IMR-90 (cell line): Measurements from ENCODE around the gene COL5A3. TPM values are rescaled to one million over a fixed set of nuclear protein-coding genes. Genes with fewer than 3 reads are reported as not detected.

Experiments used
- ATAC-seq: fragments of 200-7000 bp; cut with Tn5 transposase; 2 replicates; pipeline ENCODE4 v1.9.1; 2020; ENCODE audit warnings: low read depth, mild to moderate bottlenecking, moderate library complexity
- BruUV-seq: library from RNA; stranded (reverse); fragments of 400-500 nt; replicated peaks from 2 replicates; lab custom pipeline; 2021; lab: Mats Ljungman, UMichigan
- CTCF ChIA-PET: fragments of 300-600 bp; formaldehyde crosslinking; extraction: SDS; loops from one replicate; lab custom pipeline; 2021; ENCODE audit warnings: antibody characterized with exemption; lab: Yijun Ruan, JAX
- POLR2A ChIA-PET: fragments of 300-600 bp; sonication (Branson Sonifier 250); formaldehyde crosslinking; loops from one replicate; lab custom pipeline; 2022; ENCODE audit warnings: antibody characterized with exemption; ENCODE audit not compliant: unreplicated experiment; lab: Charles Lee
- DNase-seq: peaks from one replicate; pipeline ENCODE4 v3.0.0; 2013
- H2AFZ ChIP-seq: replicated peaks from 2 replicates; pipeline ENCODE3; 2013; ENCODE audit warnings: low read length, mild to moderate bottlenecking; ENCODE audit not compliant: poor library complexity
- H2AK5ac ChIP-seq: 2 replicates; pipeline ENCODE4 v1.6.1; 2013; ENCODE audit warnings: low read depth, low read length, inconsistent platforms
- H2AK9ac ChIP-seq: replicated peaks from 2 replicates; pipeline ENCODE3; 2013; ENCODE audit warnings: mild to moderate bottlenecking, low read depth, low read length, moderate library complexity; ENCODE audit not compliant: poor library complexity
- H2BK120ac ChIP-seq: 2 replicates; pipeline ENCODE4 v1.6.1; 2013; ENCODE audit warnings: low read depth, low read length, inconsistent platforms
- H2BK15ac ChIP-seq: 3 replicates; pipeline ENCODE4 v1.6.1; 2013; ENCODE audit warnings: low read depth, low read length, inconsistent platforms
- H2BK20ac ChIP-seq: 2 replicates; pipeline ENCODE4 v1.6.1; 2013; ENCODE audit warnings: low read depth, mild to moderate bottlenecking, inconsistent platforms, low read length, moderate library complexity
- H2BK5ac ChIP-seq: 2 replicates; pipeline ENCODE4 v1.6.1; 2013; ENCODE audit warnings: mild to moderate bottlenecking, low read depth, low read length, inconsistent platforms; ENCODE audit not compliant: poor library complexity, severe bottlenecking
- H3K14ac ChIP-seq: replicated peaks from 2 replicates; pipeline ENCODE4 v1.6.1; 2013; ENCODE audit warnings: low read depth, low read length, inconsistent platforms
- H3K18ac ChIP-seq: 2 replicates; pipeline ENCODE4 v1.6.1; 2013; ENCODE audit warnings: low read depth, low read length, control low read depth
- H3K23ac ChIP-seq: 2 replicates; pipeline ENCODE4 v1.6.1; 2013; ENCODE audit warnings: low read depth, low read length, inconsistent platforms
- H3K27ac ChIP-seq: 2 replicates; pipeline ENCODE4 v1.5.1; 2013; ENCODE audit warnings: mild to moderate bottlenecking, control low read depth, low read length; ENCODE audit not compliant: insufficient read depth
- H3K27me3 ChIP-seq: 2 replicates; pipeline ENCODE4 v1.6.1; 2013; ENCODE audit warnings: low read length; ENCODE audit not compliant: control insufficient read depth, insufficient read depth
- H3K36me3 ChIP-seq: 2 replicates; pipeline ENCODE4 v1.6.1; 2013; ENCODE audit warnings: low read length, mixed read lengths; ENCODE audit not compliant: control insufficient read depth, insufficient read depth
- H3K4ac ChIP-seq: 2 replicates; pipeline ENCODE4 v1.6.1; 2013; ENCODE audit warnings: low read depth, low read length, inconsistent platforms
- H3K4me1 ChIP-seq: 2 replicates; pipeline ENCODE4 v1.6.1; 2013; ENCODE audit warnings: low read length, mixed read lengths; ENCODE audit not compliant: control insufficient read depth, insufficient read depth
- H3K4me2 ChIP-seq: 2 replicates; pipeline ENCODE4 v1.6.1; 2013; ENCODE audit warnings: low read depth, mild to moderate bottlenecking, control low read depth, low read length, moderate library complexity
- H3K4me3 ChIP-seq: 2 replicates; pipeline ENCODE4 v1.5.1; 2013; ENCODE audit warnings: low read depth, mild to moderate bottlenecking, control low read depth, low read length, moderate library complexity; ENCODE audit not compliant: insufficient read depth
- H3K56ac ChIP-seq: 2 replicates; pipeline ENCODE4 v1.6.1; 2013; ENCODE audit warnings: low read length, inconsistent platforms; ENCODE audit not compliant: insufficient read depth; ENCODE audit errors: extremely low read depth
- H3K79me1 ChIP-seq, 2 experiments: 2 replicates each; pipeline ENCODE4 v1.6.1; 2013; ENCODE audit warnings: low read length in 2 of 2, inconsistent platforms in 1 of 2, low read depth in 1 of 2
- H3K9ac ChIP-seq: 2 replicates; pipeline ENCODE4 v1.6.1; 2013; ENCODE audit warnings: low read depth, low read length, control low read depth
- H3K9me1 ChIP-seq: 2 replicates; pipeline ENCODE4 v1.6.1; 2013; ENCODE audit warnings: low read length, inconsistent platforms; ENCODE audit not compliant: insufficient read depth
- H3K9me3 ChIP-seq: 2 replicates; pipeline ENCODE4 v1.6.1; 2013; ENCODE audit warnings: low read length; ENCODE audit not compliant: control insufficient read depth, insufficient read depth
- H4K20me1 ChIP-seq: 2 replicates; pipeline ENCODE4 v1.6.1; 2013; ENCODE audit warnings: low read length, inconsistent platforms; ENCODE audit not compliant: insufficient read depth
- H4K5ac ChIP-seq: 2 replicates; pipeline ENCODE4 v1.6.1; 2013; ENCODE audit warnings: mild to moderate bottlenecking, low read depth, low read length, control low read depth
- H4K8ac ChIP-seq, 2 experiments: 2 replicates each; pipeline ENCODE4 v1.6.1; 2013; ENCODE audit warnings: low read depth in 2 of 2, low read length in 2 of 2, control low read depth in 1 of 2, inconsistent platforms in 1 of 2
- H4K91ac ChIP-seq: 2 replicates; pipeline ENCODE4 v1.6.1; 2013; ENCODE audit warnings: low read depth, low read length, inconsistent platforms; ENCODE audit not compliant: insufficient read depth
- BHLHE40 ChIP-seq: fragments of 150-350 bp; IDR thresholded peaks from 2 replicates; pipeline ENCODE4 v1.6.1; 2016; ENCODE audit warnings: mild to moderate bottlenecking, low read depth, low read length
- CHD1 ChIP-seq: IDR thresholded peaks from 2 replicates; pipeline ENCODE4 v1.6.1; 2012; ENCODE audit warnings: low read depth, low read length, improper control_type of control experiment
- FOS ChIP-seq: fragments of 150-350 bp; IDR thresholded peaks from 2 replicates; pipeline ENCODE4 v1.6.1; 2016; ENCODE audit warnings: low read depth, low read length
- MAFK ChIP-seq: IDR thresholded peaks from 2 replicates; pipeline ENCODE4 v1.6.1; 2012; ENCODE audit warnings: low read depth, low read length, improper control_type of control experiment
- MAZ ChIP-seq: IDR thresholded peaks from 2 replicates; pipeline ENCODE4 v1.6.1; 2012; ENCODE audit warnings: low read depth, mild to moderate bottlenecking, low read length, improper control_type of control experiment, moderate library complexity, borderline replicate concordance
- MXI1 ChIP-seq: IDR thresholded peaks from 2 replicates; pipeline ENCODE4 v1.6.1; 2012; ENCODE audit warnings: low read depth, mild to moderate bottlenecking, low read length, moderate library complexity, borderline replicate concordance
- NFE2L2 ChIP-seq: fragments of 150-350 bp; IDR thresholded peaks from 2 replicates; pipeline ENCODE4 v1.6.1; 2016; ENCODE audit warnings: low read depth, mild to moderate bottlenecking, low read length
- POLR2A ChIP-seq: IDR thresholded peaks from 2 replicates; pipeline ENCODE4 v1.6.1; 2012; ENCODE audit warnings: mild to moderate bottlenecking, low read depth, low read length
- RAD21 ChIP-seq: IDR thresholded peaks from 2 replicates; pipeline ENCODE4 v1.6.1; 2012; ENCODE audit warnings: low read length, improper control_type of control experiment
- RFX5 ChIP-seq: IDR thresholded peaks from 2 replicates; pipeline ENCODE4 v1.8.0; 2012; ENCODE audit warnings: low read depth, mild to moderate bottlenecking, low read length, moderate library complexity
- SMC3 ChIP-seq: fragments of 150-350 bp; IDR thresholded peaks from 2 replicates; pipeline ENCODE4 v1.6.1; 2016; ENCODE audit warnings: low read depth, mild to moderate bottlenecking, antibody characterized with exemption, low read length, moderate library complexity
- WGBS, 2 experiments: methylation state at CpG; one replicate each; pipeline versions ENCODE4 v1.1.5 to v1.1.7; 2013; ENCODE audit warnings: missing lambda C conversion rate in 2 of 2; ENCODE audit not compliant: insufficient read length in 1 of 2; ENCODE audit errors: extremely low coverage in 2 of 2; 5-methylcytosine and 5-hydroxymethylcytosine counted together
- dilution Hi-C: fragments of 300-500 bp; cut with HindIII; formaldehyde crosslinking; loops from one replicate; pipeline ENCODE4 v1.14.3; 2018; ENCODE audit warnings: low sequenced_read_pairs; ENCODE audit not compliant: unreplicated experiment
- in situ Hi-C: fragments of 300-500 bp; cut with MboI; formaldehyde crosslinking; loops from 3 replicates; pipeline ENCODE4 v1.14.3; 2019; ENCODE audit warnings: low sequenced_read_pairs, inconsistent platforms, mixed read lengths
- intact Hi-C: fragments of 100-400 bp; cut with micrococcal nuclease; formaldehyde crosslinking; loops from 2 replicates; pipeline ENCODE4 v1.10.0; 2022
- polyA plus RNA-seq, 3 experiments: library from polyadenylated mRNA; depleted of rRNA; stranded (reverse); fragments of >200 nt; gene quantifications; 2 replicates each; pipeline ENCODE4 v1.2.3, GENCODE V29; 2012; ENCODE audit warnings: low replicate concordance in 1 of 3
- total RNA-seq: library from RNA; depleted of rRNA; stranded (reverse); fragments of >200 nt; gene quantifications from 2 replicates; pipeline ENCODE4 v1.2.3, GENCODE V29; 2012
- TF ChIP-seq, protein P1 (sequence below): fragments of 150-350 bp; IDR thresholded peaks from 2 replicates; pipeline ENCODE4 v1.6.1; 2016; ENCODE audit warnings: low read depth, mild to moderate bottlenecking, low read length, moderate library complexity, borderline replicate concordance
- TF ChIP-seq, protein P2 (sequence below): fragments of 150-350 bp; IDR thresholded peaks from 2 replicates; pipeline ENCODE4 v1.6.1; 2017; ENCODE audit warnings: mild to moderate bottlenecking, antibody characterized with exemption, low read length, low read depth

The COL5A3 gene
- total and polyA plus RNA-seq, 2 of the 4 experiments (the other 2 are of a cell fraction), result 0.54 to 1.5 TPM

DNA sequence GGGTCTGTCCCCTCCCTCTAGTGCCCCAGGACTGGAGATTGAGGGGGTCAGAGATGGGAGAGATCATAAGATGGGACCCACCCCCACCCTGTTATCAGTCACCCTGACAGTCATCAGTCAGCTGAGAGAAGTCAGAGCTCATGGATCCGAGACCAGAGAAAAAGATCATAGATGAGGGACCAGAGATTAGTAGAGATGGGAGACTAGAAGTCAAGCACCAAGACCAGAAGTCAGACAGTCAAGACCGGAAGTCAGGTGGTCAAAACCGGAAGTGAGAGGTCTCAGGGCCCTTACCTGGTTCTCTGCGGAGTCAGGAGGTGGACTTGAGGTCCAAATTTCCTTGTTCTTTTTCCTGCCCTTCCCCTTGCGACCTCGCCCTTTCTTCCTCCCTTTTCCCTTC lies 7.0 kb downstream of the COL5A3 start:
- intact Hi-C loops (no loop called here), in situ Hi-C loops (loop anchor here (5.0 kb wide), 1 partner anchor 66 kb away; the partner anchor contains the start of gene OLFM2), dilution Hi-C loops (no loop called here)
- Histone ChIP-seq H3K27ac (no peak overlapping the region), H3K18ac (no peak overlapping the region), H2AFZ (no peak overlapping the region), H3K14ac (no peak overlapping the region), H3K4me3 (no peak overlapping the region), H2AK5ac (no peak overlapping the region), H2BK15ac (no peak overlapping the region), H4K5ac (no peak overlapping the region), H4K8ac (no peak overlapping the region), H3K4ac (no peak overlapping the region), H3K27me3 (no peaks in the 10 kb centered on the region), H2BK120ac (no peak overlapping the region), H3K9me1 (peaks cover 10% of the 10 kb centered on the region; the same call in 1 of the 2 replicates), H4K91ac (no peak overlapping the region), H3K4me2 (no peak overlapping the region), H3K79me1 (no peaks in the 10 kb centered on the region; a peak in 1 of 4 replicates), H2BK20ac (no peak overlapping the region), H4K20me1 (no peaks in the 10 kb centered on the region), H3K9me3 (no peaks in the 10 kb centered on the region), H3K23ac (no peak overlapping the region), H2BK5ac (no peak overlapping the region), H3K36me3 (peaks cover 4% of the 10 kb centered on the region), H3K56ac (no peak overlapping the region), H3K9ac (no peak overlapping the region), H2AK9ac (no peak overlapping the region), H3K4me1 (peaks cover 5% of the 10 kb centered on the region; the same call in 1 of the 2 replicates)
- no peak for ATAC-seq
- no peak for DNase-seq
- 92% methylated on average over 2 of the region's 6 CpGs; no CpG with 5 or more reads in 1 of the 2 experiments for WGBS, 2 experiments
- POLR2A ChIA-PET, result no interaction called here
- CTCF ChIA-PET, result no interaction called here
- TF ChIP-seq MAZ (no peak), MXI1 (no peak), FOS (no peak), NFE2L2 (no peak), SMC3 (no peak), RFX5 (no peak), CHD1 (no peak), RAD21 (no peak), MAFK (no peak), BHLHE40 (no peak), POLR2A (no peak)
- TF ChIP-seq, protein P1, sequence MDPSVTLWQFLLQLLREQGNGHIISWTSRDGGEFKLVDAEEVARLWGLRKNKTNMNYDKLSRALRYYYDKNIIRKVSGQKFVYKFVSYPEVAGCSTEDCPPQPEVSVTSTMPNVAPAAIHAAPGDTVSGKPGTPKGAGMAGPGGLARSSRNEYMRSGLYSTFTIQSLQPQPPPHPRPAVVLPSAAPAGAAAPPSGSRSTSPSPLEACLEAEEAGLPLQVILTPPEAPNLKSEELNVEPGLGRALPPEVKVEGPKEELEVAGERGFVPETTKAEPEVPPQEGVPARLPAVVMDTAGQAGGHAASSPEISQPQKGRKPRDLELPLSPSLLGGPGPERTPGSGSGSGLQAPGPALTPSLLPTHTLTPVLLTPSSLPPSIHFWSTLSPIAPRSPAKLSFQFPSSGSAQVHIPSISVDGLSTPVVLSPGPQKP, result no peak
- TF ChIP-seq, protein P2, sequence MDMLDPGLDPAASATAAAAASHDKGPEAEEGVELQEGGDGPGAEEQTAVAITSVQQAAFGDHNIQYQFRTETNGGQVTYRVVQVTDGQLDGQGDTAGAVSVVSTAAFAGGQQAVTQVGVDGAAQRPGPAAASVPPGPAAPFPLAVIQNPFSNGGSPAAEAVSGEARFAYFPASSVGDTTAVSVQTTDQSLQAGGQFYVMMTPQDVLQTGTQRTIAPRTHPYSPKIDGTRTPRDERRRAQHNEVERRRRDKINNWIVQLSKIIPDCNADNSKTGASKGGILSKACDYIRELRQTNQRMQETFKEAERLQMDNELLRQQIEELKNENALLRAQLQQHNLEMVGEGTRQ, result no peak
- BruUV-seq, result no TSS peak
